ENCODE data around the gene LRCH1.

Gene LRCH1

DNA sequence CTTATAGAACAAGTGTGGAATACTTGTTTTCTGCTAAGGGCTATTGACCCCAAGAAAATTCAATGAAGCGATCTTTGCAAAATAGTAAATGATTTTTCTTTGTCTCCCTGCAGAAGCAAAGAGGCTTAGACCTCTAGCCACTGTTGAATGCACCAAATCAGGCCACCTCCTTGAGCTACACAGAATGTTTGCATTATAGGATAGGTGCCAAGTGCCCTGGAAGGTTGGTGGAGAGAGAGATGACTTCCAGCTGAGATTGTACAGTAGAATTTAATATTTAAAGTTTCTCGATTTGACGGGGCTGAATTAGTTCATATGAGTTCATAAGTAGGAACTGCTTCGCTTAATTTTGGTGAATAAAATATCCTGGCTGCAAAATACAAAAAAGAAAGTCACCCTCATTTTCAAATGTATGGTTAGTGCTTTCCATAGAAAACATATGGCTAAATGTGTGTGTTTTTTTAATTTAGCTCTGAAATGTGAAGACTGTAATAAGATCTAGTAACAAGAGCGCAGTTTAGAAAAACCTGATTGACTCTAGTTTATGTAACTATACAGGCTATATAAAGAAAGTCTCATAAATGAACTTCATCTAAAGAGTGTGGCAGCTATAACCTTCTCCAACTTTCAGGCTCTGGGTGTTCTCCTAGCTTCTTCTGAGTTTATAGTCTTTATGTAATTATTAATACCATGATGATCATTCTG lies 41.6 kb downstream of the LRCH1 start:
- DNase-seq (ENCODE audit: low read depth), result no peak

DNA sequence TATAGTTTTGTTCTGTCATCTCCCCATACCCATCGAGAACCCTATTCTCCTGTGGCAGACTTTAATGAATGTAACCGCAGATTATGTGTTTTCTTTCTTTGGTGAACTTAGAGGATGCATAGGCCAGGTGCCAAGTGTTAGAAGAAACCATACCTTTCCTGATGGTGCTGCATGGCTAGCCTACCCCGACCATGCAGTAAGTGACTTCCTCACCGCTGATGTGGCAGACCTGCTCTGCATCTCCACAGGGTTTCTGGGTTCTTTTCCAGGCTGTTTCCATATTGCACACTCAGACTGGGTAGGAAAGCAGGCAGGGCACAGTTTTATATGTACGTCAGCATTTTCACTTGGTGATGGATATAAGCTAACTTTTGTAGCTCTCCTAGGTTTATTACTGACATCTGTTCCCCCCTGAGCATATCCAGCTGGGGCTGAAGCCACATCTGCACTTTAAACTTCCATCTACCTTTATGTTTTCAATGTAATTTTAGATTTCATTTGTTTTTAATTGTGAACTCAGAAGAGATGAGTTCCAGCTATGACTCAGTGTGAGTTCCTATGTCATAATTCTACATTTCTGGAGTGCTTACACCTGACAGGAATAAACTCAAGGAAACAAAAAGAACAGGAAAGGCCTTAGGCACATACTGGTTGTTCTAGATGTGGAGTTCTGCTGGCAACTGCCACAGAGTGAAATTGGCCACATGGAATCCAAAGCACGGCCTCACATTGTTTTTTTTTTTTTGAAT lies 42.3 kb downstream of the LRCH1 start:
- DNase-seq (ENCODE audit: low read depth), result no peak

DNA sequence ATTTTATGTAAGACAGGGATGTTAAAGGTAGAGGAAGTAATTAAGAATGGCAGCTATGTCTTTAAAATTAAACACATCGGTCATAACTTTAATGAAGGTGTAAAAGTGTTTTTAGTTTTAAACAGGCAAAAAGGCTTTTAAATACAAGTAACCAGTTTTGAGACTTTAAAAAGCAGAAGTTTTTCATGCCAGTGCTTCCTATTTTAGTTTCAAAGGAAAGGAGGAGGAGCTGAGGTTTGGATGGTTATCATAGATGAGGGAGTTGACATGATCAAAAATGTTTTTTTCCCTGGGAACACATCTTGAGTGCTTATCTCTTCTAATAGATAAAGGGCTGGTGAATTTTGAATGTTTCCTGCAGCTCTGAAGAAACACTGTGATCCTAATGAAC lies 42.9 kb downstream of the LRCH1 start:
- DNase-seq (ENCODE audit: low read depth), result no peak

DNA sequence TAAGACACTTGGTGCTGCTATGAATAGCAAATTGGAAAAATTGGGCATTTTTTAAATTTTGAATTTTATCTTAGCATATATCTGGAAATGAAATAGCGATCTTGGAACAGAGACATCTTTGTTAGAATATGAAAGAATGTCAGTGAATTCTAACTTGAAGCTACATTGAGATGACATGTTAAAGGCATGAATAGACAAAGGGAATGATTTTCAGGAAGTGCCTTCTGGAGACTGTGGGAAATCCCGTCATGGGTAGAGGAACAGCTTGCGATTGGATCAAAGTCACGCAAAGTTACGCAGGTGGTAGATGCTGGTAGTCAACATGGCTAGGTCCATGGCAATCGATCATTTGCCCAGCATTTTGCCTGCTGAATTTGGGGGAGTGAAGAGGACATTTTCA lies 43.5 kb downstream of the LRCH1 start:
- DNase-seq (ENCODE audit: low read depth), result no peak

DNA sequence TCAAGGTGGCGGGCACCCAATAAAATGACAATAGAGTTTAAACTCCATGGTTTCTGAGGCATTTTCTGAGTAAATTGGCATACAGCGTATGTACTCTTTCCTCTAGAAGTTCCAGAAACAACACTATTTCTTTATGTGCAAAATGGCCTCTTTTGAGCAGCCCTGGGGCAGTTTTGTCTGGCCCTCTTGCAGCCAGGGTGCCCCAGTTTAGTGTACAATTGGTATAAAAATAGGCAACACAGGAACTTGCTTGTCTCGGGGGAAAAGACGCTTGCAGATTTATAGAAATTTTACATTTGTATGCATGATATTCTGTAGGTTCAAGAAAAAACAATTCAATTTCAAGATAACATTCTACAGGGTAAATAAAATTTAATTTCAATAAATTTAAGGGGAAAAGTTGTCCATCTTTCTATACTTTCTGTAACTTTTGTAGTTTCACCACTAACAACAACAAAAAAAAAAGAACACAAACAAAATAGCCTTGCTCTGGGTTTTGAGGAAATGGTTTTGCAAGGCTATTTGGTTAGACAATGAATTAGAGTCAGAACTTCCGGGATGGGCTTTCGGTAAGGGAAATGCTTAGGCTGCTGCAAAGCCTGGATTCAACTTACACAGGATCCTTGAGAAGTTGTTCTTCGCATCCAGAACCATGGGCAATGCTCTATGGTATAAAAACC lies 45.3 kb downstream of the LRCH1 start:
- DNase-seq (ENCODE audit: low read depth), result no peak

DNA sequence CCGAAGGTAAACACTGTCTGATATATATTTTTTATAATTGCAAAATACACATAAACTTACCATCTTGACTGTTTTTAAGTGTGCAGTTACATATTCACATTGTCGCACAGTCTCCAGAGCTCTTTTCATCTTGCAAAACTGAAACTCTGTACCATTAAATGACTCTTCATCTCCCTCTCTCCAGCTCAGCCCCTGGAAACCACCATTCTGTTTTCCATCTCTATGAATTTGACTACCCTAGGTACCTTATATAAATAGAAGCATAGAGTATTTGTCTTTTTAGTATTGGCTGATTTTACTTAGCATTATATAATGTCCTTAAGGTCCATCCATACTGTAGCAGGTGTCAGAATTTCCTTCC lies 45.8 kb downstream of the LRCH1 start:
- DNase-seq (ENCODE audit: low read depth), result no peak

DNA sequence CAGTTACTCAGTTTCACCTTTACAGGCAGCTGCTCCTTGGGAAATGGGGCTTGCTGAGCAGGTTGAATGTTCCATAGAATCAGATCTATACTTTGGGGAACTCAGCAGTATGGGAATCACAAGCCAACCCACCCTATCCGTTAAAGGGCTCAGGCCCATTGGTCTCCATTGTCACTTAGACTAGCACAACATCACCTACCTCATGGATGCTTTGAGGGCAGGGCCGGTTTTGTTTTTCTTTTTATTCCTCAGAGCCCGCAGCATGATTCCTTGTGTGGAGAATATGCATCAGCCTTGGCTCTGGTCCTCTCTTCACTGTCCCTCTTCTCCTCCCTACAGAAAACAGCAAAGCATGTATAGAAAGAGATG lies 48.0 kb downstream of the LRCH1 start:
- no peak for DNase-seq (ENCODE audit: low read depth)

DNA sequence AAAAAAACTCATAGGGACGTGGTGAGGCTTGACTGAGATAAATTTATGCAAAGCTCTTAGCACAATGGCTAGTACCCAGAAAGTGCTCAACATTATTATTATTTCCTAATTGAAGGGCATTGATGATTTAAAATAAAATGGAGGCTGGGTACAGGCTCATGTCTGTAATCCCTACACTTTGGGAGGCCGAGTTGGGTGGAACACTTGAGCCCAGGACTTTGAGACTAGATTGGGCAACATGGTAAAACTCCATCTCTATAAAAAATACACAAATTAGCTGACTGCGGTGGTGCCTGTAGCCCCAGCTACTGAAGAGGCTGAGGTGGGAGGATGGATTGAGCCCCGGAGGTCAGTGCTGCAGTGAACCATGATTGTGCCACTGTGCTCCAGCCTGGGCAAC lies 49.6 kb downstream of the LRCH1 start:
- DNase-seq (ENCODE audit: low read depth), result no peak

DNA sequence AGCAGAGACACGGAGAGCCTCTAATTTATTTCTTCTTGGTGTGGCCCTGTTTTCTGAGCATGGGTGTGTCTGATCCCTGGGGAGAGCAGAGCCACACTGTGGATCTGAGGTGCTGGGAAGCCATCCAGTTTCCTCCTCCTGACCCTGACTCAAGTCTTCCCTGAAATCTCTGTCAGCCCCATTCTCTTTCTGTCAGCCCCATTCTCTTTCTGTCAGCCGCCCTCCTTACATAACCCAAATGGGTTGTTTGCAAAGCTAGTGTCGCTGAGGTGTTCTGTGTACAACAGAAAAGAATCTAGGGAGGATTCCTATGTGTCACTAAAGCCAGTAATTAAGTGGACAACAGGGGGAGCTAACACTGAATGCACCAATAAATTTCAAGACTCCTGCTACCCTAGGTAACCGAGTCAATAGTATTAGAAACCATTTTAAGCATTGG lies 50.2 kb downstream of the LRCH1 start:
- no peak for DNase-seq (ENCODE audit: low read depth)

DNA sequence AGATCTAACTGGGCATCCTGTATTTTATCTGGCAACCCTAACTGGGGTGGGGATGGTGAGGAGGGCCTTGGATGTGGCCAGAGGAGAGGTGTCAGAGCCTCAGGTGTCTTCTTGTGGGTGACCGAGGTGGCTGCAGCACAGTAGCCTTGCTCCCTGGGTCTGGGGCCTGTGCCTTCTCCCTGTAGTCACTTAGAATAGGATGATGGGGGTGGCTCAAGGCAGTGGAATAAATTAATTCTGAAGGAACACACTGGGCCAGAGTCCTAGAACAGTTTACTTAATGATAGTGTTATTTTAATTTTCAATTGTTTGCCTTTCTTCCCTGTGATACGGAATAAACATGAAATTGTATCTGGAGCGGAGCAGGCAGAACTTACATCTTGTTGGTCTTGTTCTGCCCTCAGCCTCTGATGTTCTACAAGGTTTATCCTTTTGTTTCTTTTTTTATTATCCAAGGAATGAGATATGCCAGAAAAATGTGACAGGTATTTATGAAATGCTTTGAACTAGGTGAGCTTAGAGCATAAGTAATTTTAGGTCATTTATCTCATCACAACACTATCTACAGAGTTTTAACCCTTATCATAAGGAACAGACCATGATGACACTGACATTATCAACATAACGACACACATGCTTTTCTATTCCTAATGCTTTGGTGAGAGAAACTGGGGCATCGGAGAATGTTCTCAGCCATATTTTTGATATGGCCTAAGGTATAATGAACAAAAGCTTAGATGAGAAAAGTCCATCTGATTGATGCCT lies 51.4 kb downstream of the LRCH1 start:
- no peak for DNase-seq (ENCODE audit: low read depth)

DNA sequence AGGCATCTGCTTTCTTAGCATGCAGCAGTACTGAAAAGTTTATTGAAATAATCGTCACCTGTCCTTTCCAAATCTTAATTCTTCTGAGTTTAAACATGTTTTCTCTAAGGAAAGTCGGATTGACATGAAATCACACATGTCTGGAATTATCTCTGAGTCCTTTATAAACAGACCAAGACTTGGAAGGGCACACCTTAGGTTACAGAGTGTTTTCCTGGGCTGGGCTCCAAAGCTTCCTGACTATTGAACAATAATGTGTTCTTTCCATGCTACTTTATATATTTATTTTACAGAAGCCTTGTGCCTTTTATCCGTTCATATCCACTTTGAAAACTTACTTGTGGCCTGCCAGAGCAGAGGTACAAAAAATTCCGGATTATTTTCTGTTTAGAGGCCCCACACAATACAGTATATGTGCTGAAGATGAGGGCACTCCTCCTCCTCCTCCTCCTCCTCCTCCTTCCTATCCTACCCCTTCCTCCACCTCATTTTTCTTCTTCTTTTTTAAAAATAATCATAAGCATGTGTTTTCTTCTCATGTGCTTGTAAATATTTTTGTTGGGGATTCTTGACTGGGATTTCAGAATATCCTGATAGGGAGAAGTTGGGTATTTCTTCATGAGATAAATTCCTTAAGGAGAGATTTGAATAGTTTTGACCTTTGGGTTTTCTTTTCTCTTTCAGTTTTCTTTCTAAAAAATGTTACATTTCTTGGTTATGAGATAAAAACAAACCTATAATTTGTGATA lies 52.3 kb downstream of the LRCH1 start:
- DNase-seq (ENCODE audit: low read depth), result no peak

DNA sequence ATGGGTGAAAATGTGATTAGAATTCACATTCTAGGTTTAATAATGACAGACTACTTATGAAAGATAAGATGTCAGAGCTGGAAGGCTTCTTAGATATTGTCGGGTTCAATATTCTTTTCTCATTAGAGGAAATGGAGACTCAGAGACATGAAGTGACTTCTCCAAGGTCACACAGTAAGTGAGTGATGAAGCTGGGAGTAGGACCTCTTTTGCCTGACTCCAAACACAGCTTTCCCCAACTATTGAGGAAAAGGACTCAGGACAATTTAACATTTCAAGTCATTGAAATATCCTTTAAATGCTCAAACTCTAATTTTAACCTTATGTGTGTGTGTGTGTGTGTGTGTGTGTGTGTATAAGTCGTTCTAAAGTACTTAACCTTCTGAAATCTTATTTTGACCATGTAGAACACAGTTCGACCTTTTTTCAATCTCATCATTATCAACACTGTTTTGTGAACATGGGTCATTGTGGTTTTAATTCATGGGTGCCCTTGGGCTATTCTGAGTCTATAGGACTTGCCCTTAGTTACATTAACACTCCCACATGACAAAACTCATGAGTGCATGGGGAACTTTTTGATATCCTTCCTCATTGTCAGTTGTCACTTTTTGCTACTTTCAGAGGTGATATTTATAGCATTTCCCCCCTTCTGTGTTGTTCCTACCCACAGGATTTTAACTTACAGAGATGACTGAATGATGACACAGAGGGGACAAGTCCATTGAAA lies 53.0 kb downstream of the LRCH1 start:
- no peak for DNase-seq (ENCODE audit: low read depth)

DNA sequence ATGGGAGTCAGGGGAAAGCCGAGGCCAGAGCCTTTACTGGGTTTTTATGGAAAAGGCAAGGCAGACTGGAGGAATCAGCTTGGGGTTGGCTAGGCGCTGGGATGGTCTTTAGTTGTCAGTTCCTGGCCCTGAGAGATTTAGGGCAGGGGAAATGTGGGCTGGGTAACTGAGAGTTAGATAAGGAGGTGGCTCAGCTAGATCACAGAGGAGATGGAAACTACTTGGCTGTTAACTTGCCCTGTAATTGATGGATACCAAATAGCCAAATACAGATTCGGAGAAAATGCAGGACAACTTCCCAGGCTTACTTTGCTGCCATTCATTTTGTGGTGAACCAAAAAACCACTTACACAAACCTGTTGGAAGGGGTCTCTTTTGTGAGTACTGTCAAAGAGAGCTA lies 54.0 kb downstream of the LRCH1 start:
- no peak for DNase-seq (ENCODE audit: low read depth)

DNA sequence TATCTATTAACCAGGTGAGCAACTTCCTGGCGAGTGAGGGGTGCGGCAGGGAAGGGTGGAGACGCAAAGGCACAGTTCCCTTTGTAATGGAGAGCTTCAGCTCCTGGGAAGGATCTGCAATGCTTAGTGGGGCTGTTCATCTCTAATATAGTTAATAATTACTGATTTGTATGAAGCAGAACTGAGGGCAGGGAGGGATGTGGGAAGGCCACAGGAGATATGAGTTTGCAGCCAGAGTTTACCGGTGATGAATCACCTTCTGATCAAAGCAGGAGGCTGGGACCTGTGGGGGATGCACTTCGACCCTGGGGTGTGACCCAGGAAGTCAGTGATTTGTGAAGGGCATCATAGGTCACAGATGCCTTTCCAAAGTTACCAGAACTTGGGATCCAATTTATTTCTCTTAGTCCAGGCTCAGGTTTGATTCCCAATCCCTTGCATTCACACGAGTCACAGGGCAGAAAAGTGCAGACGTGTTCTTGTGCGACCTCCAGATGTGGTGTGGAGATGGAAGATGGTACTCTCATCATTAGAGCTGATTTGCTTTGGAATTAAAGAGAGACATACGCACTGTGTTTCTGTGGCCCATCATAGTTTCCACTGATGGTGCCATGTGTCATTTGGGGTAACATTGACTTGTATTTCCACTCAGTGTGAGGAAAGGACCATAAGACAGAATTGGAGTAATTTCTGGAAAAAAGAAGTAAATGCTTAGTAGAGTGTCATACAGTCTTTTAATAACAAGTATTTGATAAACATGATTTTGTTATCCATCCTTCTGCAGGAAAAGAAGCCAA lies 55.0 kb downstream of the LRCH1 start:
- DNase-seq (ENCODE audit: low read depth), result no peak

DNA sequence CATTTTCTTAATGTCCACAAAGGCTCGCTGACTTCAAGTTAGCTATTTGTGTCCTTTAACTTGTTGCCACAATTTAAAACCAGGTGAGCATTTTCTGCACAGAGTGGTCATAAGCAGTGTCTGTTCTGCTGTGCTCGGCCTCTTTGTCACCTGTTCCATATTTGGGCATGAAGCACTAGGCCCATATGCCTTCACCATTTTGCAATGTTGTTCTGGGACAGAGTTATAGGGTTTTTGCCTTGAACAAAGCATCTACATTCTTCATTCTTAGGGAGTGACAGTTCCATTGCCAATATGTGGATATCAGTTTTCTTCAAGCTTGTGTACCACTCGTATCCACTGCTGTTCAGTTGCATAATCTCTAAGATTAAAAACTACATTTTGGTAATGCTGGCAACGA lies 56.1 kb downstream of the LRCH1 start:
- DNase-seq (ENCODE audit: low read depth), result no peak

DNA sequence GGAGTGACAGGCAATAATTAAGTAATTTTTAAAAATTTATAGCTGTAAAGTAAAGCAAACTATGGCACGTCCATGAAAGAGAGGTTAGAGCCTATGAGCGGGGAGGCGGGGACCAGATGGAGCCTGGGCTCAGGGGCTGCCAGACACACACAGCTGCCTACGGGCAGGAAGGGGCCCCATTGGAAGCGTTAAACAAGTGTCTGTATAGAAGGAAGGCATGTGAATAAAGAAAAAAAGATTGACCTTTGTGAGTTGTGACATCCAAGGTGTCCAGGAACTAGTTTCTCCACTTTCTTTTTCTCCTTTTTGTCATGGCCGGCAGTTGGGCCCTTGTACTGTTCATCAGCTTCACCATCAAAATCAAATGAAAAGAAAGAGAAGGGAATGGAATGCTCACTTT lies 56.8 kb downstream of the LRCH1 start:
- DNase-seq (ENCODE audit: low read depth), result no peak

DNA sequence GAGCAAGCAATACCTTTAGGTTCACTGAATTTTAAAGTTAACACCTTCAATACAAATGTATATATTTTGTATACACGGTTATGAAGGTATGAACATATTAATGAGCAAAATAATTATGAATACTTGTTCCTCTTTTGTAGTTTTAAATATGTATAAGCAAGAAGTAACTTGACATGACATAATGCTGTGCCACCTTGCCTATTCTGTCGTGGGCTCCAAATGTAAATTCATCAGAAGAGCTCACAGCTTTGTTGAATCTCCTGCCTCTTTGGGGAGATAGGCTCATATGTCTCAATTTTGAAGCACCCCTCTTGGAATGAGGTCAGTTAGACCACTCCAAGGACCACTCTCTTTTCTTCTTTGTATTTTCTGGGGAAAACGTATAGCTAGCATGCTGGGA lies 59.3 kb downstream of the LRCH1 start:
- no peak for DNase-seq (ENCODE audit: low read depth)

DNA sequence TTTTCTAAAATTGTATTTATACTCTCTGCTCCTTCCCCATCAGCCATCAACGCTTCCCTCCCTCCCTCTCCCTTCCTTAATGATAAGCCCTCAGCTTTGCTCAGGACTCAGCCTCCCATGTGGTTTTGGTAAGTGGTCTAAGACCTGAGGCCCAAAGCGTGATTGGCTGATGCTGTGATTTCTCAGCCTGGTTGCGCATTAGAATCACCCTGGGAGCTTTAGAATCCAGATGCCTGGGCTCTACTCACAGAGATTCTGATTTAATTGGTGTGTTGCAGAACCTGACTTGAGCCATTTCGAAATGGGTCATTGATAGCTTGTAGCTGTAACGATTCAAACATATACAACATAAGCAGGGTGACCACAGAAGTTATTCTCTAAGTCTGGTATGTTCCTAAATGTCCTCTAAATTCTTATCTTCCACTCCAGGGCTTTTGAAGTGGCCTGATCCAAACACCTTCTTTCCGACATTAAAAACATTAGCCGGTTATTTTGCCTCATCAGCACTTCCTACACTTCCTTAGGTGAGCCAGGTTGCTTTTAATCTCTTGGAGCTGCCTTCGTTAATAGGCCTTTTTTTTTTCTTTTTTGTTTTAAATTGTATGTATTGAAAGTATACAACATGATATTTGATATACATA lies 60.6 kb downstream of the LRCH1 start:
- no peak for DNase-seq (ENCODE audit: low read depth)

DNA sequence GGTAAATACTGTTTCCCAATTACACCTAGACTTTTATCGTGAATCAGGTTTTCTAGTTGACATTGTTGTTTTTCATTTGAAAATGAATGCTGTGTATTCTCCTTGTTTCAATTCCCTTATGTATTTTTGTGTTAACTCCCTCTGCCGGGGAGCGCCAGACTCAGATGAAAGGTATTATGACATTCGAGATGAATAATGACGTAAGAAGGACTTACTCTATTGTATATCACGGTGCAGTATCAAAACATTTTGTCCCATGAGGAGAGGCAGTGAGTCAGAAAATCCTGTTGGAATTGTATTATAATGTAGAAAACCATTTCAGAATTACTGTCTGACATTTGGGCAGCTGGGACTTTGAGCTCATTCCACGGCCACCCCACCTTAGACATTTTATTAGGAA lies 61.6 kb downstream of the LRCH1 start:
- DNase-seq (ENCODE audit: low read depth), result no peak
